Measurements from ENCODE around the gene SLX9.

DNA sequence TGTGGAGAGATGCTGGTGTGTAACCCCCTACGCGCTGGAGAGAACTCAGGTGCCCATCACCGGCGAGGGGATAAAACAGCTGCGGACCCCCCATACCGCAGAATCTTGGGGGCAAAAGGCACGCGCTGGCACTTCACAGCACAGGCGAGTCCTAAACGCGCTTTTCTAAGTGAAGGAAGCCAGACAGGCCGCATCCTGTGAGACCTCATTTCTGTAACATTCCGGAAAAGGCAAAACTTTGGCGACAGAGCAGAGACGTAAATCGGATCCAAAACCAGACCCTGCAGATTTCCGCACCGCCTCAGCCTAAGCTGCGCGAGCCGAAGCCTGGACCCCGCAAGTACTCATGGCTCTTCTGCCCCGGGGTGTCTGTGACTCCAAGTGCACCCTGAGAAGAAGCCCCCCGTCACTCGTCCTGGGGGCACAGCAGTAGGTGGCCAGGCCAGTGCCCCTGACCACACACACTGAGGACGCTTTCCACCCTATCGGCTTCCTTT is 60.9 kb downstream of the SLX9 start:
- TF ChIP-seq POLR2A (IDR thresholded peaks at IDR 0.05; ENCODE audit: low read depth): no peak
- TF ChIP-seq, protein P1, sequence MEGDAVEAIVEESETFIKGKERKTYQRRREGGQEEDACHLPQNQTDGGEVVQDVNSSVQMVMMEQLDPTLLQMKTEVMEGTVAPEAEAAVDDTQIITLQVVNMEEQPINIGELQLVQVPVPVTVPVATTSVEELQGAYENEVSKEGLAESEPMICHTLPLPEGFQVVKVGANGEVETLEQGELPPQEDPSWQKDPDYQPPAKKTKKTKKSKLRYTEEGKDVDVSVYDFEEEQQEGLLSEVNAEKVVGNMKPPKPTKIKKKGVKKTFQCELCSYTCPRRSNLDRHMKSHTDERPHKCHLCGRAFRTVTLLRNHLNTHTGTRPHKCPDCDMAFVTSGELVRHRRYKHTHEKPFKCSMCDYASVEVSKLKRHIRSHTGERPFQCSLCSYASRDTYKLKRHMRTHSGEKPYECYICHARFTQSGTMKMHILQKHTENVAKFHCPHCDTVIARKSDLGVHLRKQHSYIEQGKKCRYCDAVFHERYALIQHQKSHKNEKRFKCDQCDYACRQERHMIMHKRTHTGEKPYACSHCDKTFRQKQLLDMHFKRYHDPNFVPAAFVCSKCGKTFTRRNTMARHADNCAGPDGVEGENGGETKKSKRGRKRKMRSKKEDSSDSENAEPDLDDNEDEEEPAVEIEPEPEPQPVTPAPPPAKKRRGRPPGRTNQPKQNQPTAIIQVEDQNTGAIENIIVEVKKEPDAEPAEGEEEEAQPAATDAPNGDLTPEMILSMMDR (IDR thresholded peaks at IDR 0.05): no peak

All from esophagus muscularis mucosa (tissue), 3 donors.